ENCODE data around the gene OPTN. TPM values are rescaled to one million over a fixed set of nuclear protein-coding genes. Genes with fewer than 3 reads are reported as not detected.

Gene OPTN
- total RNA-seq, 1 donor from 2014 or later = 44.7 TPM

GRCh38 chr10:13102002-13102794 lies 2.2 kb downstream of the OPTN start:
- Histone ChIP-seq H3K27me3 (no peaks in the 10 kb centered on the region), H3K27ac (peak overlapping the region; percentile 99), H3K9me3 (no peaks in the 10 kb centered on the region), H3K36me3 (no peaks in the 10 kb centered on the region), H3K4me1 (peaks cover 37% of the 10 kb centered on the region), H3K4me3 (peak overlapping the region; percentile 13 to 24)
- DNase-seq (ENCODE audit: extremely low spot score in 2 of 2) = no peak
- TF ChIP-seq CTCF (IDR thresholded peaks at IDR 0.05) (no peak), POLR2A (IDR thresholded peaks at IDR 0.05) (no peak), POLR2AphosphoS5 (IDR thresholded peaks at IDR 0.05; ENCODE audit: insufficient read depth in 1 of 2, low read depth in 1 of 2) (no peak)
- intact Hi-C loops (cut with DNase I) = no loop called here

DNA sequence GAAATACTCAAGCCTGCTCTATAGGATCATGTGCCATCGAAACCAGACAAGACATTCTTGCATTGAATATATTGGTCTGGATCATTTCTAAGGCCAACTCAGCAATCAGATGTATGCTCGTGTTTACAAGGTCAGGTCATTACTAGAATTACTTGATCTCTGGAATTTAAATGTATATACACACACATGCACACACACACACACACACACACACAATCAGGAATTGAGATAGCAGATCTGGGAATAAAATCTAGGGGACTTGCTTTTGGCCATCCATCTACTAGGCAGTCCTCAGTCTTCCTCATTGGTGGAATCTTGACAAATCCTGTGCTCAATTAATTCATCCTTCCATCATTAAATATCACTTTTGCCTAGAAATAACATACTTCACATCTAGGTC lies 3.6 kb downstream of the OPTN start:
- Histone ChIP-seq H3K36me3 (no peaks in the 10 kb centered on the region), H3K27ac (no peak overlapping the region), H3K4me1 (peaks cover 37% of the 10 kb centered on the region), H3K4me3 (no peak overlapping the region), H3K9me3 (no peaks in the 10 kb centered on the region), H3K27me3 (no peaks in the 10 kb centered on the region)
- no peak for DNase-seq (ENCODE audit: extremely low spot score in 2 of 2)
- intact Hi-C loops (cut with DNase I) = no loop called here
- TF ChIP-seq POLR2A (IDR thresholded peaks at IDR 0.05) = no peak
- TF ChIP-seq CTCF (IDR thresholded peaks at IDR 0.05) = no peak
- TF ChIP-seq POLR2AphosphoS5 (IDR thresholded peaks at IDR 0.05; ENCODE audit: insufficient read depth in 1 of 2, low read depth in 1 of 2) = no peak

- intact Hi-C loops (cut with DNase I) = no loop called here
These were observed 4.7 kb downstream of the OPTN start for GRCh38 chr10:13104697-13105096.

DNA sequence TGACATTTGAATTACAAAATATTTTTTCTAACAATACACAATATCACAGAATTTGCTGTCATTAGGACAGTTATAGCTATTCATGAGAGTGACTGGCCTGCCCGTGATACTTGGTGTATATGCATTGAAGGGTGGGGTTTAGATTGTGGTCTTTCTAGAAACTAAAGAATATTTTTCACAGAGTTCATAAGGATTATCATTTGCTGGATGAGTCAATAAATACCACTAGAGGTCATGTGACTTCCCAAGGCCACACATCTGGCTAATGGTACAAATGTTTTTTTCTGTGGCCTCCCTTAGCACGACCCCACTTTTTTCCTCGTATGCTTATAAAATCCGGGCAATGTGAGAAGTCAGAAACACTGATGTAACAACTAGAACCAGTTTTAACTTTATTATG lies 5.2 kb downstream of the OPTN start:
- intact Hi-C loops (cut with DNase I) = no loop called here
- Histone ChIP-seq H3K27me3 (no peaks in the 10 kb centered on the region), H3K4me3 (no peak overlapping the region), H3K27ac (no peak overlapping the region), H3K9me3 (no peaks in the 10 kb centered on the region), H3K4me1 (peaks cover 37% of the 10 kb centered on the region), H3K36me3 (peaks cover 0 to 13% of the 10 kb centered on the region in 2 donors)
- no peak for TF ChIP-seq POLR2AphosphoS5 (IDR thresholded peaks at IDR 0.05; ENCODE audit: insufficient read depth in 1 of 2, low read depth in 1 of 2)
- no peak for TF ChIP-seq CTCF (IDR thresholded peaks at IDR 0.05)
- TF ChIP-seq POLR2A (IDR thresholded peaks at IDR 0.05) = no peak
- no peak for DNase-seq (ENCODE audit: extremely low spot score in 2 of 2)

More at GRCh38 chr10:13104697-13105096, 4.7 kb downstream of the OPTN start:
- Histone ChIP-seq H3K4me1 (peaks cover 37% of the 10 kb centered on the region), H3K27ac (no peak overlapping the region), H3K36me3 (peaks cover 0 to 8% of the 10 kb centered on the region in 2 donors), H3K9me3 (no peaks in the 10 kb centered on the region), H3K27me3 (no peaks in the 10 kb centered on the region), H3K4me3 (no peak overlapping the region)
- no peak for TF ChIP-seq CTCF (IDR thresholded peaks at IDR 0.05)
- TF ChIP-seq POLR2A (IDR thresholded peaks at IDR 0.05) = no peak
- no peak for TF ChIP-seq POLR2AphosphoS5 (IDR thresholded peaks at IDR 0.05; ENCODE audit: insufficient read depth in 1 of 2, low read depth in 1 of 2)
- no peak for DNase-seq (ENCODE audit: extremely low spot score in 2 of 2)

GRCh38 chr10:13106387-13107045 lies 6.6 kb downstream of the OPTN start:
- peaks cover 37% of the 10 kb centered on the region for H3K4me1 ChIP-seq
- intact Hi-C loops (cut with DNase I) = no loop called here

More at GRCh38 chr10:13106387-13107045, 6.6 kb downstream of the OPTN start:
- H3K36me3 ChIP-seq = peaks cover 0 to 17% of the 10 kb centered on the region in 2 donors
- TF ChIP-seq POLR2A (IDR thresholded peaks at IDR 0.05) (no peak), CTCF (IDR thresholded peaks at IDR 0.05) (no peak), POLR2AphosphoS5 (IDR thresholded peaks at IDR 0.05; ENCODE audit: insufficient read depth in 1 of 2, low read depth in 1 of 2) (no peak)
- DNase-seq (ENCODE audit: extremely low spot score in 2 of 2) = no peak
- H3K4me3 ChIP-seq = no peak overlapping the region
- H3K9me3 ChIP-seq = no peaks in the 10 kb centered on the region
- H3K27me3 ChIP-seq = no peaks in the 10 kb centered on the region
- H3K27ac ChIP-seq = no peak overlapping the region

Measured in vagina (tissue), 2 donors.